IMR-90 (cell line): ENCODE data around the gene FCRL5. TPM values are rescaled to one million over a fixed set of nuclear protein-coding genes. Genes with fewer than 3 reads are reported as not detected.

ENCODE experiments used
- ATAC-seq: fragments of 200-7000 bp; cut with Tn5 transposase; 2 replicates; pipeline ENCODE4 v1.9.1; 2020; ENCODE audit warnings: low read depth, mild to moderate bottlenecking, moderate library complexity
- BruUV-seq: library from RNA; stranded (reverse); fragments of 400-500 nt; replicated peaks from 2 replicates; lab custom pipeline; 2021; lab: Mats Ljungman, UMichigan
- CTCF ChIA-PET: fragments of 300-600 bp; formaldehyde crosslinking; extraction: SDS; loops from one replicate; lab custom pipeline; 2021; ENCODE audit warnings: antibody characterized with exemption; lab: Yijun Ruan, JAX
- POLR2A ChIA-PET: fragments of 300-600 bp; sonication (Branson Sonifier 250); formaldehyde crosslinking; loops from one replicate; lab custom pipeline; 2022; ENCODE audit warnings: antibody characterized with exemption; ENCODE audit not compliant: unreplicated experiment; lab: Charles Lee
- DNase-seq: peaks from one replicate; pipeline ENCODE4 v3.0.0; 2013
- H2AFZ ChIP-seq: replicated peaks from 2 replicates; pipeline ENCODE3; 2013; ENCODE audit warnings: low read length, mild to moderate bottlenecking; ENCODE audit not compliant: poor library complexity
- H2AK5ac ChIP-seq: 2 replicates; pipeline ENCODE4 v1.6.1; 2013; ENCODE audit warnings: low read depth, low read length, inconsistent platforms
- H2AK9ac ChIP-seq: replicated peaks from 2 replicates; pipeline ENCODE3; 2013; ENCODE audit warnings: mild to moderate bottlenecking, low read depth, low read length, moderate library complexity; ENCODE audit not compliant: poor library complexity
- H2BK120ac ChIP-seq: 2 replicates; pipeline ENCODE4 v1.6.1; 2013; ENCODE audit warnings: low read depth, low read length, inconsistent platforms
- H2BK15ac ChIP-seq: 3 replicates; pipeline ENCODE4 v1.6.1; 2013; ENCODE audit warnings: low read depth, low read length, inconsistent platforms
- H2BK20ac ChIP-seq: 2 replicates; pipeline ENCODE4 v1.6.1; 2013; ENCODE audit warnings: low read depth, mild to moderate bottlenecking, inconsistent platforms, low read length, moderate library complexity
- H2BK5ac ChIP-seq: 2 replicates; pipeline ENCODE4 v1.6.1; 2013; ENCODE audit warnings: mild to moderate bottlenecking, low read depth, low read length, inconsistent platforms; ENCODE audit not compliant: poor library complexity, severe bottlenecking
- H3K14ac ChIP-seq: replicated peaks from 2 replicates; pipeline ENCODE4 v1.6.1; 2013; ENCODE audit warnings: low read depth, low read length, inconsistent platforms
- H3K18ac ChIP-seq: 2 replicates; pipeline ENCODE4 v1.6.1; 2013; ENCODE audit warnings: low read depth, low read length, control low read depth
- H3K23ac ChIP-seq: 2 replicates; pipeline ENCODE4 v1.6.1; 2013; ENCODE audit warnings: low read depth, low read length, inconsistent platforms
- H3K27ac ChIP-seq: 2 replicates; pipeline ENCODE4 v1.5.1; 2013; ENCODE audit warnings: mild to moderate bottlenecking, control low read depth, low read length; ENCODE audit not compliant: insufficient read depth
- H3K27me3 ChIP-seq: 2 replicates; pipeline ENCODE4 v1.6.1; 2013; ENCODE audit warnings: low read length; ENCODE audit not compliant: control insufficient read depth, insufficient read depth
- H3K36me3 ChIP-seq: 2 replicates; pipeline ENCODE4 v1.6.1; 2013; ENCODE audit warnings: low read length, mixed read lengths; ENCODE audit not compliant: control insufficient read depth, insufficient read depth
- H3K4ac ChIP-seq: 2 replicates; pipeline ENCODE4 v1.6.1; 2013; ENCODE audit warnings: low read depth, low read length, inconsistent platforms
- H3K4me1 ChIP-seq: 2 replicates; pipeline ENCODE4 v1.6.1; 2013; ENCODE audit warnings: low read length, mixed read lengths; ENCODE audit not compliant: control insufficient read depth, insufficient read depth
- H3K4me2 ChIP-seq: 2 replicates; pipeline ENCODE4 v1.6.1; 2013; ENCODE audit warnings: low read depth, mild to moderate bottlenecking, control low read depth, low read length, moderate library complexity
- H3K4me3 ChIP-seq: 2 replicates; pipeline ENCODE4 v1.5.1; 2013; ENCODE audit warnings: low read depth, mild to moderate bottlenecking, control low read depth, low read length, moderate library complexity; ENCODE audit not compliant: insufficient read depth
- H3K56ac ChIP-seq: 2 replicates; pipeline ENCODE4 v1.6.1; 2013; ENCODE audit warnings: low read length, inconsistent platforms; ENCODE audit not compliant: insufficient read depth; ENCODE audit errors: extremely low read depth
- H3K79me1 ChIP-seq, 2 experiments: 2 replicates each; pipeline ENCODE4 v1.6.1; 2013; ENCODE audit warnings: low read length in 2 of 2, inconsistent platforms in 1 of 2, low read depth in 1 of 2
- H3K9ac ChIP-seq: 2 replicates; pipeline ENCODE4 v1.6.1; 2013; ENCODE audit warnings: low read depth, low read length, control low read depth
- H3K9me1 ChIP-seq: 2 replicates; pipeline ENCODE4 v1.6.1; 2013; ENCODE audit warnings: low read length, inconsistent platforms; ENCODE audit not compliant: insufficient read depth
- H3K9me3 ChIP-seq: 2 replicates; pipeline ENCODE4 v1.6.1; 2013; ENCODE audit warnings: low read length; ENCODE audit not compliant: control insufficient read depth, insufficient read depth
- H4K20me1 ChIP-seq: 2 replicates; pipeline ENCODE4 v1.6.1; 2013; ENCODE audit warnings: low read length, inconsistent platforms; ENCODE audit not compliant: insufficient read depth
- H4K5ac ChIP-seq: 2 replicates; pipeline ENCODE4 v1.6.1; 2013; ENCODE audit warnings: mild to moderate bottlenecking, low read depth, low read length, control low read depth
- H4K8ac ChIP-seq, 2 experiments: 2 replicates each; pipeline ENCODE4 v1.6.1; 2013; ENCODE audit warnings: low read depth in 2 of 2, low read length in 2 of 2, control low read depth in 1 of 2, inconsistent platforms in 1 of 2
- H4K91ac ChIP-seq: 2 replicates; pipeline ENCODE4 v1.6.1; 2013; ENCODE audit warnings: low read depth, low read length, inconsistent platforms; ENCODE audit not compliant: insufficient read depth
- ELK1 ChIP-seq: fragments of 150-350 bp; IDR thresholded peaks from 2 replicates; pipeline ENCODE4 v1.6.1; 2016; ENCODE audit warnings: low read depth, mild to moderate bottlenecking, low read length, moderate library complexity, borderline replicate concordance
- FOS ChIP-seq: fragments of 150-350 bp; IDR thresholded peaks from 2 replicates; pipeline ENCODE4 v1.6.1; 2016; ENCODE audit warnings: low read depth, low read length
- MAFK ChIP-seq: IDR thresholded peaks from 2 replicates; pipeline ENCODE4 v1.6.1; 2012; ENCODE audit warnings: low read depth, low read length, improper control_type of control experiment
- MAZ ChIP-seq: IDR thresholded peaks from 2 replicates; pipeline ENCODE4 v1.6.1; 2012; ENCODE audit warnings: low read depth, mild to moderate bottlenecking, low read length, improper control_type of control experiment, moderate library complexity, borderline replicate concordance
- MXI1 ChIP-seq: IDR thresholded peaks from 2 replicates; pipeline ENCODE4 v1.6.1; 2012; ENCODE audit warnings: low read depth, mild to moderate bottlenecking, low read length, moderate library complexity, borderline replicate concordance
- POLR2A ChIP-seq: IDR thresholded peaks from 2 replicates; pipeline ENCODE4 v1.6.1; 2012; ENCODE audit warnings: mild to moderate bottlenecking, low read depth, low read length
- RAD21 ChIP-seq: IDR thresholded peaks from 2 replicates; pipeline ENCODE4 v1.6.1; 2012; ENCODE audit warnings: low read length, improper control_type of control experiment
- RCOR1 ChIP-seq: IDR thresholded peaks from 2 replicates; pipeline ENCODE4 v1.6.1; 2012; ENCODE audit warnings: mild to moderate bottlenecking, low read length, improper control_type of control experiment; ENCODE audit not compliant: insufficient replicate concordance
- WGBS, 2 experiments: methylation state at CpG; one replicate each; pipeline versions ENCODE4 v1.1.5 to v1.1.7; 2013; ENCODE audit warnings: missing lambda C conversion rate in 2 of 2; ENCODE audit not compliant: insufficient read length in 1 of 2; ENCODE audit errors: extremely low coverage in 2 of 2; 5-methylcytosine and 5-hydroxymethylcytosine counted together
- dilution Hi-C: fragments of 300-500 bp; cut with HindIII; formaldehyde crosslinking; loops from one replicate; pipeline ENCODE4 v1.14.3; 2018; ENCODE audit warnings: low sequenced_read_pairs; ENCODE audit not compliant: unreplicated experiment
- in situ Hi-C: fragments of 300-500 bp; cut with MboI; formaldehyde crosslinking; loops from 3 replicates; pipeline ENCODE4 v1.14.3; 2019; ENCODE audit warnings: low sequenced_read_pairs, inconsistent platforms, mixed read lengths
- intact Hi-C: fragments of 100-400 bp; cut with micrococcal nuclease; formaldehyde crosslinking; loops from 2 replicates; pipeline ENCODE4 v1.10.0; 2022
- polyA plus RNA-seq, 3 experiments: library from polyadenylated mRNA; depleted of rRNA; stranded (reverse); fragments of >200 nt; gene quantifications; 2 replicates each; pipeline ENCODE4 v1.2.3, GENCODE V29; 2012; ENCODE audit warnings: low replicate concordance in 1 of 3
- total RNA-seq: library from RNA; depleted of rRNA; stranded (reverse); fragments of >200 nt; gene quantifications from 2 replicates; pipeline ENCODE4 v1.2.3, GENCODE V29; 2012
- TF ChIP-seq, protein P1 (sequence below): fragments of 150-350 bp; IDR thresholded peaks from 2 replicates; pipeline ENCODE4 v1.6.1; 2017; ENCODE audit warnings: mild to moderate bottlenecking, antibody characterized with exemption, low read length, low read depth
- TF ChIP-seq, protein P2 (sequence below): conservative IDR thresholded peaks from 2 replicates; pipeline ENCODE4 v1.5.1; 2012; ENCODE audit warnings: mild to moderate bottlenecking, low read depth, low read length, improper control_type of control experiment

FCRL5 gene
- total and polyA plus RNA-seq, 2 of the 4 experiments (the other 2 are of a cell fraction): not detected

- intact Hi-C loops (no loop called here), in situ Hi-C loops (no loop called here), dilution Hi-C loops (no loop called here)
- Histone ChIP-seq H3K4me3 (no peak overlapping the region), H3K56ac (no peak overlapping the region), H3K9me1 (no peaks in the 10 kb centered on the region), H3K79me1 (no peaks in the 10 kb centered on the region), H2AK9ac (no peak overlapping the region), H2BK15ac (no peak overlapping the region), H3K18ac (no peak overlapping the region), H2BK120ac (no peak overlapping the region), H3K4me1 (no peaks in the 10 kb centered on the region), H2BK5ac (no peak overlapping the region), H3K9ac (no peak overlapping the region), H3K9me3 (no peaks in the 10 kb centered on the region), H3K27ac (no peak overlapping the region), H2BK20ac (no peak overlapping the region), H4K8ac (no peak overlapping the region), H3K4me2 (no peak overlapping the region), H2AFZ (peak overlapping the region; percentile 14), H4K5ac (no peak overlapping the region), H3K36me3 (no peaks in the 10 kb centered on the region), H3K14ac (no peak overlapping the region), H4K20me1 (no peaks in the 10 kb centered on the region), H2AK5ac (no peak overlapping the region), H4K91ac (no peak overlapping the region), H3K4ac (no peak overlapping the region), H3K27me3 (no peaks in the 10 kb centered on the region), H3K23ac (no peak overlapping the region)
- ChIA-PET POLR2A (no interaction called here), CTCF (no interaction called here)
- BruUV-seq: no TSS peak
- TF ChIP-seq FOS: no peak
- TF ChIP-seq RCOR1: no peak
- no peak for TF ChIP-seq POLR2A
- TF ChIP-seq, protein P1, sequence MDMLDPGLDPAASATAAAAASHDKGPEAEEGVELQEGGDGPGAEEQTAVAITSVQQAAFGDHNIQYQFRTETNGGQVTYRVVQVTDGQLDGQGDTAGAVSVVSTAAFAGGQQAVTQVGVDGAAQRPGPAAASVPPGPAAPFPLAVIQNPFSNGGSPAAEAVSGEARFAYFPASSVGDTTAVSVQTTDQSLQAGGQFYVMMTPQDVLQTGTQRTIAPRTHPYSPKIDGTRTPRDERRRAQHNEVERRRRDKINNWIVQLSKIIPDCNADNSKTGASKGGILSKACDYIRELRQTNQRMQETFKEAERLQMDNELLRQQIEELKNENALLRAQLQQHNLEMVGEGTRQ: no peak
- no peak for TF ChIP-seq RAD21
- TF ChIP-seq MAFK: no peak
- TF ChIP-seq ELK1: no peak
- no peak for TF ChIP-seq MXI1
- TF ChIP-seq MAZ: no peak
- TF ChIP-seq, protein P2, sequence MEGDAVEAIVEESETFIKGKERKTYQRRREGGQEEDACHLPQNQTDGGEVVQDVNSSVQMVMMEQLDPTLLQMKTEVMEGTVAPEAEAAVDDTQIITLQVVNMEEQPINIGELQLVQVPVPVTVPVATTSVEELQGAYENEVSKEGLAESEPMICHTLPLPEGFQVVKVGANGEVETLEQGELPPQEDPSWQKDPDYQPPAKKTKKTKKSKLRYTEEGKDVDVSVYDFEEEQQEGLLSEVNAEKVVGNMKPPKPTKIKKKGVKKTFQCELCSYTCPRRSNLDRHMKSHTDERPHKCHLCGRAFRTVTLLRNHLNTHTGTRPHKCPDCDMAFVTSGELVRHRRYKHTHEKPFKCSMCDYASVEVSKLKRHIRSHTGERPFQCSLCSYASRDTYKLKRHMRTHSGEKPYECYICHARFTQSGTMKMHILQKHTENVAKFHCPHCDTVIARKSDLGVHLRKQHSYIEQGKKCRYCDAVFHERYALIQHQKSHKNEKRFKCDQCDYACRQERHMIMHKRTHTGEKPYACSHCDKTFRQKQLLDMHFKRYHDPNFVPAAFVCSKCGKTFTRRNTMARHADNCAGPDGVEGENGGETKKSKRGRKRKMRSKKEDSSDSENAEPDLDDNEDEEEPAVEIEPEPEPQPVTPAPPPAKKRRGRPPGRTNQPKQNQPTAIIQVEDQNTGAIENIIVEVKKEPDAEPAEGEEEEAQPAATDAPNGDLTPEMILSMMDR: no peak
- DNase-seq: no peak
- WGBS, 2 experiments: 20% methylated on average over 1 of the region's 3 CpGs; no CpG with 5 or more reads in 1 of the 2 experiments
- no peak for ATAC-seq
These were observed 37.2 kb downstream of the FCRL5 start for GRCh38 chr1:157515141-157515540.
